Measurements from ENCODE around the gene PRRG3. TPM values are rescaled to one million over a fixed set of nuclear protein-coding genes. Genes with fewer than 3 reads are reported as not detected.

PRRG3 gene
- total RNA-seq, 1 donor from 2014 or later, result 0.33 TPM

- Histone ChIP-seq H3K4me3 (ENCODE audit: low read depth, low read length) (no peak overlapping the region), H3K36me3 (ENCODE audit: control insufficient read depth, insufficient read depth, low read length) (no peaks in the 10 kb centered on the region), H3K27me3 (ENCODE audit: control insufficient read depth, insufficient read depth, low read length) (no peaks in the 10 kb centered on the region)
- TF ChIP-seq CTCF (IDR thresholded peaks at IDR 0.05; ENCODE audit: insufficient read depth, low read length, poor library complexity, severe bottlenecking), result no peak
- DNase-seq (ENCODE audit: low read depth), result no peak
Measured at GRCh38 chrX:151726751-151727150, 31.5 kb downstream of the PRRG3 start.

- Histone ChIP-seq H3K36me3 (ENCODE audit: control insufficient read depth, insufficient read depth, low read length) (no peaks in the 10 kb centered on the region), H3K4me3 (ENCODE audit: low read depth, low read length) (no peak overlapping the region), H3K27me3 (ENCODE audit: control insufficient read depth, insufficient read depth, low read length) (no peaks in the 10 kb centered on the region)
- DNase-seq (ENCODE audit: low read depth), result no peak
- no peak for TF ChIP-seq CTCF (IDR thresholded peaks at IDR 0.05; ENCODE audit: insufficient read depth, low read length, poor library complexity, severe bottlenecking)
Measured at GRCh38 chrX:151727346-151727745, 32.1 kb downstream of the PRRG3 start.

GRCh38 chrX:151729056-151729725 lies 33.9 kb downstream of the PRRG3 start:
- TF ChIP-seq CTCF (IDR thresholded peaks at IDR 0.05; ENCODE audit: insufficient read depth, low read length, poor library complexity, severe bottlenecking), result no peak

GRCh38 chrX:151734446-151734845 lies 39.2 kb downstream of the PRRG3 start, which contains the start of gene CNGA2:
Gene CNGA2, plus strand, starts transcription at chrX:151734746. Its CDS starts 3,738 bp downstream, at chrX:151738484.
- no peaks in the 10 kb centered on the region for H3K36me3 ChIP-seq (ENCODE audit: control insufficient read depth, insufficient read depth, low read length)
- H3K4me3 ChIP-seq (ENCODE audit: low read depth, low read length), result no peak within 1 kb of the TSS
- no peak for TF ChIP-seq CTCF (IDR thresholded peaks at IDR 0.05; ENCODE audit: insufficient read depth, low read length, poor library complexity, severe bottlenecking)
- H3K27me3 ChIP-seq (ENCODE audit: control insufficient read depth, insufficient read depth, low read length), result no peaks in the 10 kb centered on the region
- no peak for DNase-seq (ENCODE audit: low read depth)

More at GRCh38 chrX:151729056-151729725, 33.9 kb downstream of the PRRG3 start:
- no peak overlapping the region for H3K4me3 ChIP-seq (ENCODE audit: low read depth, low read length)
- no peaks in the 10 kb centered on the region for H3K27me3 ChIP-seq (ENCODE audit: control insufficient read depth, insufficient read depth, low read length)
- no peaks in the 10 kb centered on the region for H3K36me3 ChIP-seq (ENCODE audit: control insufficient read depth, insufficient read depth, low read length)
- no peak for DNase-seq (ENCODE audit: low read depth)

- Histone ChIP-seq H3K27me3 (ENCODE audit: control insufficient read depth, insufficient read depth, low read length) (no peaks in the 10 kb centered on the region), H3K36me3 (ENCODE audit: control insufficient read depth, insufficient read depth, low read length) (no peaks in the 10 kb centered on the region), H3K4me3 (ENCODE audit: low read depth, low read length) (no peak overlapping the region)
- no peak for DNase-seq (ENCODE audit: low read depth)
- no peak for TF ChIP-seq CTCF (IDR thresholded peaks at IDR 0.05; ENCODE audit: insufficient read depth, low read length, poor library complexity, severe bottlenecking)
Measured at GRCh38 chrX:151735219-151735618, 40.0 kb downstream of the PRRG3 start.

GRCh38 chrX:151736685-151737084 lies 41.4 kb downstream of the PRRG3 start:
- TF ChIP-seq CTCF (IDR thresholded peaks at IDR 0.05; ENCODE audit: insufficient read depth, low read length, poor library complexity, severe bottlenecking), result no peak

More at GRCh38 chrX:151736685-151737084, 41.4 kb downstream of the PRRG3 start:
- DNase-seq (ENCODE audit: low read depth), result no peak
- H3K4me3 ChIP-seq (ENCODE audit: low read depth, low read length), result no peak overlapping the region
- H3K27me3 ChIP-seq (ENCODE audit: control insufficient read depth, insufficient read depth, low read length), result no peaks in the 10 kb centered on the region
- H3K36me3 ChIP-seq (ENCODE audit: control insufficient read depth, insufficient read depth, low read length), result no peaks in the 10 kb centered on the region
